Measurements from ENCODE around the gene PAXIP1. TPM values are rescaled to one million over a fixed set of nuclear protein-coding genes. Genes with fewer than 3 reads are reported as not detected.

Gene PAXIP1
- total RNA-seq, 6 donors from 2014 or later, result 8.0 to 18.9 (median 10.5) TPM

DNA sequence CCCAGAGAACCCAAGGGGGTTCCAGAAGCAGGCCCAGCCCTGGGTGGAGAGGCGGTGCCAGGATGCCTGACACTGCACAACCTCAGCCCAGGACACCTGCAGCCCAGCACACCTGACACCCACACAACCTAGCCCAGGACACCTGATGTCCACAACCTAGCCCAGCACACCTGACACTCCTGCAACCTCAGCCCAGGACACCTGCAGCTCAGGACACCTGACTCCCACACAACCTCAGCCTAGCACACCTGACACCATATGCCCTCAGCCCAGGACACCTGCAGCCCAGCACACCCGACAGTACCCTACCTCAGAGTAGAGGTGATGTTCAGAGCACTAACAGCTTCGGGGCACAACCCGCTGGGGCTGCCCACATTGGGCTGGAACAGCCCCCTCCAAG, 87.3 kb downstream of the PAXIP1 start:
- no peak overlapping the region for H3K4me3 ChIP-seq
- WGBS, 2 donors, result 90 to 100% methylated on average over 1 to 4 of the region's 4 CpGs
- H3K36me3 ChIP-seq, result no peaks in the 10 kb centered on the region
- no peak overlapping the region for H3K27ac ChIP-seq
- peaks cover 4 to 12% (median 7%) of the 10 kb centered on the region in 4 donors for H3K4me1 ChIP-seq
- TF ChIP-seq POLR2A (IDR thresholded peaks at IDR 0.05) (no peak), EP300 (IDR thresholded peaks at IDR 0.05) (no peak), POLR2AphosphoS5 (IDR thresholded peaks at IDR 0.05) (no peak)
- TF ChIP-seq, protein P1, sequence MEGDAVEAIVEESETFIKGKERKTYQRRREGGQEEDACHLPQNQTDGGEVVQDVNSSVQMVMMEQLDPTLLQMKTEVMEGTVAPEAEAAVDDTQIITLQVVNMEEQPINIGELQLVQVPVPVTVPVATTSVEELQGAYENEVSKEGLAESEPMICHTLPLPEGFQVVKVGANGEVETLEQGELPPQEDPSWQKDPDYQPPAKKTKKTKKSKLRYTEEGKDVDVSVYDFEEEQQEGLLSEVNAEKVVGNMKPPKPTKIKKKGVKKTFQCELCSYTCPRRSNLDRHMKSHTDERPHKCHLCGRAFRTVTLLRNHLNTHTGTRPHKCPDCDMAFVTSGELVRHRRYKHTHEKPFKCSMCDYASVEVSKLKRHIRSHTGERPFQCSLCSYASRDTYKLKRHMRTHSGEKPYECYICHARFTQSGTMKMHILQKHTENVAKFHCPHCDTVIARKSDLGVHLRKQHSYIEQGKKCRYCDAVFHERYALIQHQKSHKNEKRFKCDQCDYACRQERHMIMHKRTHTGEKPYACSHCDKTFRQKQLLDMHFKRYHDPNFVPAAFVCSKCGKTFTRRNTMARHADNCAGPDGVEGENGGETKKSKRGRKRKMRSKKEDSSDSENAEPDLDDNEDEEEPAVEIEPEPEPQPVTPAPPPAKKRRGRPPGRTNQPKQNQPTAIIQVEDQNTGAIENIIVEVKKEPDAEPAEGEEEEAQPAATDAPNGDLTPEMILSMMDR (IDR thresholded peaks at IDR 0.05), result no peak
- ATAC-seq (ENCODE audit: low FRiP score in 2 of 2), result no peak
- H3K27me3 ChIP-seq, result peaks cover 0 to 9% (median 4%) of the 10 kb centered on the region in 4 donors
- DNase-seq, result no peak
- H3K9me3 ChIP-seq, result peaks cover 0 to 7% (median 3%) of the 10 kb centered on the region in 4 donors

DNA sequence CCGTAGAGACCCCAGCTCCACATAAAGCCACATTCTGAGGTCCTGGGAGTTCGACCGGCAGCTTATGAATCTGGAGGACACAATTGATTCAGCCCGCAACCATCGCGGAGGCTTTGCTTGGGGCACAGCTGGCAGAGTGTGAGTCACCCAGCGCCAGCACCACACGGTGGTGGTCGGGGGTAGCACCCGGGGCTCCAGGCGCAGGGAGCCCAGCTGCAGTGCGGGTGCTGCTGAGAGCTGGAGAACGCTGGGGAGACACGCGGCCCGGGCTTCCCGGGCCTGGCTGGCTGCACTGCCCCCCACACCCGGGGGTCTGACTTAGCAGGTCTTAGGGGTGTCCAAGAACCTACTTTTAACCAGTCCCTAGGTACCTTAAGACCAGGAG, 87.9 kb downstream of the PAXIP1 start:
- H3K36me3 ChIP-seq, result no peaks in the 10 kb centered on the region
- H3K9me3 ChIP-seq, result peaks cover 0 to 9% (median 3%) of the 10 kb centered on the region in 4 donors
- H3K4me1 ChIP-seq, result peaks cover 4 to 12% (median 7%) of the 10 kb centered on the region in 4 donors
- WGBS, 2 donors, result 87 to 91% methylated on average over 7 to 9 of the region's 18 CpGs
- ATAC-seq (ENCODE audit: low FRiP score in 2 of 2), result no peak
- H3K27ac ChIP-seq, result no peak overlapping the region
- peak in 1 of 2 donors; percentile 70 for DNase-seq
- TF ChIP-seq EP300 (IDR thresholded peaks at IDR 0.05), result no peak
- TF ChIP-seq, protein P1 (IDR thresholded peaks at IDR 0.05), result no peak
- no peak for TF ChIP-seq POLR2AphosphoS5 (IDR thresholded peaks at IDR 0.05)
- no peak for TF ChIP-seq POLR2A (IDR thresholded peaks at IDR 0.05)
- H3K4me3 ChIP-seq, result no peak overlapping the region
- H3K27me3 ChIP-seq, result peaks cover 0 to 9% (median 4%) of the 10 kb centered on the region in 4 donors

DNA sequence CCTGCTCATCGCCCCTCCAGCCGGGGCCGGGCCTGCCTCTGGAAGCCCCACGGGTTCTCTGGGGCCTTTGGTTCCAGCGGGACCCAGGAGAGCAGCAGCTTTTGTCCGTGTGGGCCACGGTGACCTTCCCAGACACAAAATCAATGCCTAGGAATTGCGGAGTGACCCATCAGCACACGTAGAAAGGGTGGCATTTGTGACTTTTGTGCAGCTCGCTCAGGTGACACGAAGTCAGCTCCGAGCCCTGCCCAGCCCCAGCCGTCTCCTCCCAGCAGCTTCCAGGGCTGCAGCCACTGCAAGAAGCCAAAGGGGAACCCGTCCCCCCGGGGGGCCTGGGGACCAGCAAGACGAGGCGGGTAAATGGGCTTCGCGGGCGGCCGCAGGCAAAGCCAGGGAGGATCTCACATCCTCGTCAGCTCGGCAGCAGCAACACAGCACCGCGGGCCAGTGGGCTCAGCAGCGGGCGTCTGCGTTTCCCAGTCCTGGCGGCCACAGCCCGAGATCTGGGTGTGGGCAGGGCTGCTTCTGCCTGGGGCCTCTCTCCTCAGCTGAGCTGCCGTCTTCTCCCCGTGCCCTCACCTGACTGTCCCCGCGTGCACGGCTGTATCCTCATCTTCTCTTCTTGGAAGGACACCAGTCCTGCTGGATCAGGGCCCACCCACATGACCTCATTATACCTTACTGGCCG, 88.5 kb downstream of the PAXIP1 start:
- Histone ChIP-seq H3K27ac (no peak overlapping the region), H3K27me3 (peaks cover 0 to 9% (median 4%) of the 10 kb centered on the region in 4 donors), H3K4me1 (peaks cover 4 to 12% (median 7%) of the 10 kb centered on the region in 4 donors), H3K36me3 (no peaks in the 10 kb centered on the region), H3K9me3 (peaks cover 0 to 9% (median 3%) of the 10 kb centered on the region in 4 donors), H3K4me3 (peak overlapping the region in 3 of 4 donors; percentile 17 to 39 (median 32))
- 51 to 53% methylated on average over 8 to 26 of the region's 36 CpGs for WGBS, 2 donors
- DNase-seq (peak in 1 of 2 donors; percentile 83), ATAC-seq (ENCODE audit: low FRiP score in 2 of 2) (no peak)
- no peak for TF ChIP-seq POLR2AphosphoS5 (IDR thresholded peaks at IDR 0.05)
- no peak for TF ChIP-seq EP300 (IDR thresholded peaks at IDR 0.05)
- no peak for TF ChIP-seq POLR2A (IDR thresholded peaks at IDR 0.05)
- TF ChIP-seq, protein P1 (IDR thresholded peaks at IDR 0.05), result no peak

GRCh38 chr7:154913638-154914307, 89.2 kb downstream of the PAXIP1 start:
- no peak for TF ChIP-seq POLR2A (IDR thresholded peaks at IDR 0.05)
- TF ChIP-seq EP300 (IDR thresholded peaks at IDR 0.05), result no peak
- TF ChIP-seq, protein P1 (IDR thresholded peaks at IDR 0.05), result peak; percentile 84 to 90 (median 88)
- 11 to 26% methylated on average over 27 to 38 of the region's 43 CpGs for WGBS, 2 donors
- peaks cover 4 to 12% (median 7%) of the 10 kb centered on the region in 4 donors for H3K4me1 ChIP-seq
- H3K4me3 ChIP-seq, result peak overlapping the region in 3 of 4 donors; percentile 17 to 39 (median 32)
- ATAC-seq (ENCODE audit: low FRiP score in 2 of 2), result peak; percentile 86 to 94
- DNase-seq, result peak; percentile 88 to 89
- no peak overlapping the region for H3K27ac ChIP-seq
- H3K36me3 ChIP-seq, result no peaks in the 10 kb centered on the region
- peaks cover 0 to 9% (median 3%) of the 10 kb centered on the region in 4 donors for H3K9me3 ChIP-seq
- peaks cover 0 to 9% (median 4%) of the 10 kb centered on the region in 4 donors for H3K27me3 ChIP-seq
